Panc1 (cell line): Measurements from ENCODE around the gene NR2C1. TPM values are rescaled to one million over a fixed set of nuclear protein-coding genes. Genes with fewer than 3 reads are reported as not detected.

Source experiments
- ATAC-seq: fragments of 200-7000 bp; cut with Tn5 transposase; 2 replicates; pipeline ENCODE4 v1.9.1; 2020; ENCODE audit warnings: mild to moderate bottlenecking, moderate library complexity
- BruUV-seq: library from RNA; stranded (reverse); fragments of 400-500 nt; replicated peaks from 2 replicates; lab custom pipeline; 2021; lab: Mats Ljungman, UMichigan
- CTCF ChIA-PET: fragments of 300-600 bp; sonication (Branson Sonifier 250); formaldehyde crosslinking; loops from one replicate; lab custom pipeline; 2022; ENCODE audit warnings: antibody characterized with exemption; lab: Charles Lee
- POLR2A ChIA-PET: fragments of 300-600 bp; sonication (Branson Sonifier 250); formaldehyde crosslinking; loops from one replicate; lab custom pipeline; 2022; ENCODE audit warnings: antibody characterized with exemption; lab: Charles Lee
- DNase-seq: peaks from one replicate; pipeline ENCODE4 v3.0.0-alpha.2; 2010; ENCODE audit warnings: low read depth, low spot score
- H3K27ac ChIP-seq: 2 replicates; pipeline ENCODE4 v1.5.1; 2011; ENCODE audit warnings: mild to moderate bottlenecking, low read length, inconsistent platforms
- H3K27me3 ChIP-seq: fragments of 200-500 bp; sonication (Bioruptor generic); 2 replicates; pipeline ENCODE4 v1.6.0; 2014; ENCODE audit warnings: low read length, inconsistent platforms; ENCODE audit not compliant: control insufficient read depth, insufficient read depth
- H3K36me3 ChIP-seq: fragments of 200-500 bp; sonication (Bioruptor generic); 2 replicates; pipeline ENCODE4 v1.5.1; 2014; ENCODE audit warnings: inconsistent platforms, mild to moderate bottlenecking, low read length, moderate library complexity; ENCODE audit not compliant: control insufficient read depth, insufficient read depth
- H3K4me1 ChIP-seq: 2 replicates; pipeline ENCODE4 v1.5.1; 2011; ENCODE audit warnings: inconsistent platforms, mild to moderate bottlenecking, low read length, moderate library complexity; ENCODE audit not compliant: control insufficient read depth, insufficient read depth
- H3K4me3 ChIP-seq, 2 experiments: 2 replicates each; pipeline ENCODE4 v1.5.1; 2011 to 2012; ENCODE audit warnings: low read depth in 2 of 2, low read length in 2 of 2, mild to moderate bottlenecking in 2 of 2, inconsistent platforms in 1 of 2, moderate library complexity in 1 of 2
- H3K9me3 ChIP-seq: fragments of 200-500 bp; sonication (Bioruptor generic); 2 replicates; pipeline ENCODE4 v1.5.1; 2014; ENCODE audit warnings: low read depth, mild to moderate bottlenecking, inconsistent platforms, low read length, moderate library complexity; ENCODE audit not compliant: control insufficient read depth, insufficient read depth
- POLR2AphosphoS5 ChIP-seq: IDR thresholded peaks from 2 replicates; pipeline ENCODE4 v1.6.1; 2012; ENCODE audit warnings: mild to moderate bottlenecking, low read depth, low read length, moderate library complexity
- SIN3A ChIP-seq: IDR thresholded peaks from 2 replicates; pipeline ENCODE4 v1.6.1; 2012; ENCODE audit warnings: low read depth, mild to moderate bottlenecking, low read length, moderate library complexity, borderline replicate concordance; ENCODE audit not compliant: insufficient read depth
- TCF7L2 ChIP-seq: IDR thresholded peaks from 2 replicates; pipeline ENCODE4 v1.6.1; 2011; ENCODE audit warnings: mild to moderate bottlenecking, low read depth, low read length, inconsistent platforms
- in situ Hi-C: cut with HindIII; loops from 2 replicates; pipeline ENCODE4 v1.10.0; 2016; ENCODE audit warnings: low sequenced_read_pairs, low pct_unique_long_range_greater_than_20kb
- intact Hi-C: fragments of 100-400 bp; cut with micrococcal nuclease; formaldehyde crosslinking; loops from one replicate; pipeline ENCODE4 v1.10.0; 2022; ENCODE audit not compliant: unreplicated experiment
- total RNA-seq: library from RNA; stranded (reverse); gene quantifications from one replicate; pipeline ENCODE4 v1.2.1, GENCODE V29; 2021; ENCODE audit not compliant: unreplicated experiment
- TF ChIP-seq, protein P1 (sequence below), 2 experiments: IDR thresholded peaks; 2 replicates each; pipeline ENCODE4 v1.6.1; 2011 to 2012; ENCODE audit warnings: low read depth in 2 of 2, control low read depth in 1 of 2, low read length in 1 of 2, mild to moderate bottlenecking in 1 of 2, moderate library complexity in 1 of 2; ENCODE audit not compliant: insufficient read depth in 1 of 2
- TF ChIP-seq, protein P2 (sequence below): fragments of 450-650 bp; IDR thresholded peaks from 2 replicates; pipeline ENCODE4 v1.5.1; 2017; ENCODE audit warnings: mild to moderate bottlenecking

NR2C1 gene
- total RNA-seq, 1 experiment from 2014 or later = 84.6 TPM

DNA sequence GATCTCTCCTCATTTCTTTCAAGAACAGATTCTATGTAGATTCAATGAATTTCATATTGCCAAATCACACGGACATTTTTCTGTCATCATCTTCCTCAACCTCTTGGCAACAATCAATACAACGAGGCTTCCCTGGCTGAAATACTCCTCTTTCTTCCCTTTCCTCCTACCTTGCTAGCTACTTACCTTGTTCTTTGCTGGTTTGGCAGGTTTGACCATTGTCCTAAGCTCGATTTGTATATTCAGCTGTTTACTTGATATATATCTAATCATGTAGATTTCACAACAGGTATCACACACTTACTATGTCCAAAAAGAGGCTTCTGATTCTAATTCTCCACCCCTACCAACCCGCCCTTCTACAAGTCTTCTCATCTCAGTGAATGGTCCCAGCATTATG lies 93.5 kb downstream of the NR2C1 start:
- intact Hi-C loops = no loop called here
- ATAC-seq (no peak), DNase-seq (no peak)
- ChIA-PET POLR2A (no interaction called here), CTCF (interaction anchor here (0.5 kb wide), 1 partner anchor 14 kb away, joined by 8 read pairs; no protein-coding TSS in a partner anchor)
- no TSS peak for BruUV-seq
- no peaks in the 10 kb centered on the region for H3K36me3 ChIP-seq
- no peaks in the 10 kb centered on the region for H3K4me1 ChIP-seq
- no peak for TF ChIP-seq POLR2AphosphoS5
- no peak for TF ChIP-seq TCF7L2
- TF ChIP-seq, protein P1, sequence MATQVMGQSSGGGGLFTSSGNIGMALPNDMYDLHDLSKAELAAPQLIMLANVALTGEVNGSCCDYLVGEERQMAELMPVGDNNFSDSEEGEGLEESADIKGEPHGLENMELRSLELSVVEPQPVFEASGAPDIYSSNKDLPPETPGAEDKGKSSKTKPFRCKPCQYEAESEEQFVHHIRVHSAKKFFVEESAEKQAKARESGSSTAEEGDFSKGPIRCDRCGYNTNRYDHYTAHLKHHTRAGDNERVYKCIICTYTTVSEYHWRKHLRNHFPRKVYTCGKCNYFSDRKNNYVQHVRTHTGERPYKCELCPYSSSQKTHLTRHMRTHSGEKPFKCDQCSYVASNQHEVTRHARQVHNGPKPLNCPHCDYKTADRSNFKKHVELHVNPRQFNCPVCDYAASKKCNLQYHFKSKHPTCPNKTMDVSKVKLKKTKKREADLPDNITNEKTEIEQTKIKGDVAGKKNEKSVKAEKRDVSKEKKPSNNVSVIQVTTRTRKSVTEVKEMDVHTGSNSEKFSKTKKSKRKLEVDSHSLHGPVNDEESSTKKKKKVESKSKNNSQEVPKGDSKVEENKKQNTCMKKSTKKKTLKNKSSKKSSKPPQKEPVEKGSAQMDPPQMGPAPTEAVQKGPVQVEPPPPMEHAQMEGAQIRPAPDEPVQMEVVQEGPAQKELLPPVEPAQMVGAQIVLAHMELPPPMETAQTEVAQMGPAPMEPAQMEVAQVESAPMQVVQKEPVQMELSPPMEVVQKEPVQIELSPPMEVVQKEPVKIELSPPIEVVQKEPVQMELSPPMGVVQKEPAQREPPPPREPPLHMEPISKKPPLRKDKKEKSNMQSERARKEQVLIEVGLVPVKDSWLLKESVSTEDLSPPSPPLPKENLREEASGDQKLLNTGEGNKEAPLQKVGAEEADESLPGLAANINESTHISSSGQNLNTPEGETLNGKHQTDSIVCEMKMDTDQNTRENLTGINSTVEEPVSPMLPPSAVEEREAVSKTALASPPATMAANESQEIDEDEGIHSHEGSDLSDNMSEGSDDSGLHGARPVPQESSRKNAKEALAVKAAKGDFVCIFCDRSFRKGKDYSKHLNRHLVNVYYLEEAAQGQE (IDR thresholded peaks at IDR 0.05; ENCODE audit: insufficient read depth in 1 of 2, low read depth in 2 of 2, low read length in 1 of 2) = no peak
- TF ChIP-seq, protein P2, sequence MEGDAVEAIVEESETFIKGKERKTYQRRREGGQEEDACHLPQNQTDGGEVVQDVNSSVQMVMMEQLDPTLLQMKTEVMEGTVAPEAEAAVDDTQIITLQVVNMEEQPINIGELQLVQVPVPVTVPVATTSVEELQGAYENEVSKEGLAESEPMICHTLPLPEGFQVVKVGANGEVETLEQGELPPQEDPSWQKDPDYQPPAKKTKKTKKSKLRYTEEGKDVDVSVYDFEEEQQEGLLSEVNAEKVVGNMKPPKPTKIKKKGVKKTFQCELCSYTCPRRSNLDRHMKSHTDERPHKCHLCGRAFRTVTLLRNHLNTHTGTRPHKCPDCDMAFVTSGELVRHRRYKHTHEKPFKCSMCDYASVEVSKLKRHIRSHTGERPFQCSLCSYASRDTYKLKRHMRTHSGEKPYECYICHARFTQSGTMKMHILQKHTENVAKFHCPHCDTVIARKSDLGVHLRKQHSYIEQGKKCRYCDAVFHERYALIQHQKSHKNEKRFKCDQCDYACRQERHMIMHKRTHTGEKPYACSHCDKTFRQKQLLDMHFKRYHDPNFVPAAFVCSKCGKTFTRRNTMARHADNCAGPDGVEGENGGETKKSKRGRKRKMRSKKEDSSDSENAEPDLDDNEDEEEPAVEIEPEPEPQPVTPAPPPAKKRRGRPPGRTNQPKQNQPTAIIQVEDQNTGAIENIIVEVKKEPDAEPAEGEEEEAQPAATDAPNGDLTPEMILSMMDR = no peak
- no peak for TF ChIP-seq SIN3A
- H3K27me3 ChIP-seq = no peaks in the 10 kb centered on the region
- in situ Hi-C loops = no loop called here
- no peak overlapping the region for H3K27ac ChIP-seq
- no peak overlapping the region for H3K4me3 ChIP-seq
- H3K9me3 ChIP-seq = no peaks in the 10 kb centered on the region

DNA sequence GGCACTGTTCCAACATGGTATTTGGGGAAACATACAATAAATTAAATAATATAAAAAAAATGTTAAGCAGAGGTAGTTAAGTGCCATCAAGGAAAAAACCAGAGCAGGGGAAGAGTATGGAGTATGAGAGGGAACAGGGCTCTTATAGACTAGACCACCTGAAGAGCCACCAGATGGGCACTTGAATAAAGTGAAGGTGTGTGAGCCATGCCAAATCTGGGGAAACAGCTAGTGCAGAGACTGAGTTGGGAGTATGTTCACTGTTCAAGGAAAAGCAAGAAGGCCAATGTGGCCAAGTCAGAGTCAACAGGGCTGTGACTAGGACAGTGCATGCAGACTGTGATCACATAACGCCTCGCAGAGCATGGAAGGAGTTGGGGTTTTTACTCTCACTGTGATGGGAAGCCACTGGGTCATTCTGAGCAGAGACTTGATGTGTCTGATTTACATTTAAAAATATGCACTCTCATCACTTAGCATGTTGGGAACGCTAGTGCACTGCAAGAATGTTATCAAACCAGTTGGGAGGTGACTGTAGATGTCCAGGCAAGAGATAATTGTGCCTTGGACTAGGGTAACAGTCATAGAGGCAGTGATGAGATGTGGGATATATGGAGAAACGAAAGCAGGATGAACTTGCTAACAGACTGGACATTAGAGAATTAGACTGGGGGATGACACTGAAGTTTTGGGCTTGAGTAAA lies 95.5 kb downstream of the NR2C1 start:
- BruUV-seq = no TSS peak
- DNase-seq = no peak
- TF ChIP-seq, protein P2 = no peak
- TF ChIP-seq, protein P1 (IDR thresholded peaks at IDR 0.05; ENCODE audit: insufficient read depth in 1 of 2, low read depth in 2 of 2, low read length in 1 of 2) = no peak
- TF ChIP-seq POLR2AphosphoS5 (no peak), SIN3A (no peak), TCF7L2 (no peak)
- ChIA-PET CTCF (interaction anchor here (0.7 kb wide), 1 partner anchor 712 kb away, joined by 4 read pairs; no protein-coding TSS in a partner anchor), POLR2A (no interaction called here)
- Histone ChIP-seq H3K9me3 (no peaks in the 10 kb centered on the region), H3K4me1 (no peaks in the 10 kb centered on the region), H3K27ac (no peak overlapping the region), H3K27me3 (no peaks in the 10 kb centered on the region), H3K4me3 (no peak overlapping the region), H3K36me3 (no peaks in the 10 kb centered on the region)
- ATAC-seq = no peak
- intact Hi-C loops = no loop called here
- in situ Hi-C loops = no loop called here
